Hindlimb muscle (tissue), 1 donor: ENCODE results near the gene GNAO1. TPM values are rescaled to one million over a fixed set of nuclear protein-coding genes. Genes with fewer than 3 reads are reported as not detected.
"Not testable (repeated sequence)": the region's sequence is repeated elsewhere in the genome, so short reads cannot be mapped to it uniquely, and the experiment has no call there.

Experiments
- DNase-seq: peaks from one replicate; pipeline ENCODE4 v3.0.0-alpha.2; 2013
- polyA plus RNA-seq: library from polyadenylated mRNA; unstranded; fragments of 120-200 nt; gene quantifications from one replicate; pipeline ENCODE4 v1.2.1, GENCODE V29; 2013; ENCODE audit not compliant: insufficient read length

GNAO1 gene
- polyA plus RNA-seq, 1 donor: 1.3 TPM

- no peak for DNase-seq
Measured at GRCh38 chr16:56368545-56368944, 177.3 kb downstream of the GNAO1 start.

GRCh38 chr16:56369202-56369601 lies 177.9 kb downstream of the GNAO1 start:
- no peak for DNase-seq

GRCh38 chr16:56370185-56370874 lies 179.0 kb downstream of the GNAO1 start:
- DNase-seq: no peak

- DNase-seq: no peak
Measured at GRCh38 chr16:56370875-56371659, 179.8 kb downstream of the GNAO1 start.

- no peak for DNase-seq
Measured at GRCh38 chr16:56371660-56371937, 180.3 kb downstream of the GNAO1 start.

- no peak for DNase-seq
Measured at GRCh38 chr16:56372013-56372634, 180.8 kb downstream of the GNAO1 start.

- DNase-seq: no peak
Measured at GRCh38 chr16:56373003-56373402, 181.7 kb downstream of the GNAO1 start.

- not testable (repeated sequence) for DNase-seq
Measured at GRCh38 chr16:56375792-56376191, 184.5 kb downstream of the GNAO1 start.

GRCh38 chr16:56379044-56379443 lies 187.8 kb downstream of the GNAO1 start:
- not testable (repeated sequence) for DNase-seq

- DNase-seq: not testable (repeated sequence)
Measured at GRCh38 chr16:56380778-56381485, 189.6 kb downstream of the GNAO1 start.

GRCh38 chr16:56382459-56382858 lies 191.2 kb downstream of the GNAO1 start:
- no peak for DNase-seq

- no peak for DNase-seq
Measured at GRCh38 chr16:56382901-56383355, 191.6 kb downstream of the GNAO1 start.

GRCh38 chr16:56384074-56384721 lies 192.9 kb downstream of the GNAO1 start:
- no peak for DNase-seq

GRCh38 chr16:56387396-56387795 lies 196.1 kb downstream of the GNAO1 start:
- DNase-seq: no peak

GRCh38 chr16:56388209-56388608 lies 196.9 kb downstream of the GNAO1 start:
- no peak for DNase-seq

GRCh38 chr16:56389554-56389953 lies 198.3 kb downstream of the GNAO1 start:
- no peak for DNase-seq

GRCh38 chr16:56396724-56397123 lies 205.4 kb downstream of the GNAO1 start:
- DNase-seq: not testable (repeated sequence)

- DNase-seq: no peak
Measured at GRCh38 chr16:56399047-56399446, 207.8 kb downstream of the GNAO1 start.

GRCh38 chr16:56399486-56399885 lies 208.2 kb downstream of the GNAO1 start:
- DNase-seq: no peak

- DNase-seq: no peak
Measured at GRCh38 chr16:56400458-56400857, 209.2 kb downstream of the GNAO1 start.

- no peak for DNase-seq
Measured at GRCh38 chr16:56401482-56401881, 210.2 kb downstream of the GNAO1 start.

GRCh38 chr16:56405977-56406672 lies 214.8 kb downstream of the GNAO1 start:
- no peak for DNase-seq
